Measurements from ENCODE around the gene LPCAT3. TPM values are rescaled to one million over a fixed set of nuclear protein-coding genes. Genes with fewer than 3 reads are reported as not detected.

Gene LPCAT3
- total RNA-seq, 1 donor from 2014 or later: 21.3 TPM

DNA sequence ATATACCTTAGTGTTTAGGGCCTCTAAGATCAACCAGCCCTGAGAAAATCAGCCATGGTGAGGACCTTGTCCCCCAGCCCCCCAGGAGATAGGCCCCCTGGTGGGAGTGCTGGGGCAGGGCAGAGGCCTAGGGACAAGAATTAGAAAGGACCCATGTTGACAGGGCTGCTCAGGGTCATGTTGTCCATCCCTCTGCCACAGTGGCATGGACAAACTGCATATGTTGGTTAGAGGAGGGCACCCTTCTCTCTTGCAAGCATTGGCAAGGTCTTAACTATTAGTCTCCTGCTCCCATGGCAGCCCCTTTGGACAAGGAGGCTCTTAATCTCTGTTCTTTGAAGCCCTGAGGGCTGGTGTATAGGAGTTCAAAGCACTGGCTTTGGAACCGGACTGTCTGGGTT lies 67.9 kb downstream of the LPCAT3 start:
- intact Hi-C loops (cut with micrococcal nuclease): loop anchor here (10.0 kb wide), 2 partner anchors 316 to 526 kb away; partner anchors contain the start of gene LPAR5
- H3K4me1 Mint-ChIP-seq: peaks cover 85% of the 10 kb centered on the region
- DNase-seq (no peak), ATAC-seq (ENCODE audit: low read depth) (no peak)
- H3K4me3 Mint-ChIP-seq: peak overlapping the region; percentile 99
- ChIA-PET POLR2A (interaction anchor here (17.0 to 24.6 kb wide), 2 partner anchors 8 kb away, joined by 1516 read pairs; partner anchors contain the start of genes C12orf57, PTPN6 and RNU7-1), CTCF (interaction anchor here (1.7 to 14.9 kb wide), 2 partner anchors 10 to 81 kb away, joined by 4 to 571 read pairs; no protein-coding TSS in a partner anchor)
- H3K27me3 Mint-ChIP-seq: no peaks in the 10 kb centered on the region
- no peaks in the 10 kb centered on the region for H3K9me3 Mint-ChIP-seq
- peaks cover 38% of the 10 kb centered on the region for H3K36me3 Mint-ChIP-seq (ENCODE audit: low read depth)
- TF ChIP-seq, protein P1, sequence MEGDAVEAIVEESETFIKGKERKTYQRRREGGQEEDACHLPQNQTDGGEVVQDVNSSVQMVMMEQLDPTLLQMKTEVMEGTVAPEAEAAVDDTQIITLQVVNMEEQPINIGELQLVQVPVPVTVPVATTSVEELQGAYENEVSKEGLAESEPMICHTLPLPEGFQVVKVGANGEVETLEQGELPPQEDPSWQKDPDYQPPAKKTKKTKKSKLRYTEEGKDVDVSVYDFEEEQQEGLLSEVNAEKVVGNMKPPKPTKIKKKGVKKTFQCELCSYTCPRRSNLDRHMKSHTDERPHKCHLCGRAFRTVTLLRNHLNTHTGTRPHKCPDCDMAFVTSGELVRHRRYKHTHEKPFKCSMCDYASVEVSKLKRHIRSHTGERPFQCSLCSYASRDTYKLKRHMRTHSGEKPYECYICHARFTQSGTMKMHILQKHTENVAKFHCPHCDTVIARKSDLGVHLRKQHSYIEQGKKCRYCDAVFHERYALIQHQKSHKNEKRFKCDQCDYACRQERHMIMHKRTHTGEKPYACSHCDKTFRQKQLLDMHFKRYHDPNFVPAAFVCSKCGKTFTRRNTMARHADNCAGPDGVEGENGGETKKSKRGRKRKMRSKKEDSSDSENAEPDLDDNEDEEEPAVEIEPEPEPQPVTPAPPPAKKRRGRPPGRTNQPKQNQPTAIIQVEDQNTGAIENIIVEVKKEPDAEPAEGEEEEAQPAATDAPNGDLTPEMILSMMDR (IDR thresholded peaks at IDR 0.05): no peak
- peak overlapping the region; percentile 96 for H3K27ac Mint-ChIP-seq

DNA sequence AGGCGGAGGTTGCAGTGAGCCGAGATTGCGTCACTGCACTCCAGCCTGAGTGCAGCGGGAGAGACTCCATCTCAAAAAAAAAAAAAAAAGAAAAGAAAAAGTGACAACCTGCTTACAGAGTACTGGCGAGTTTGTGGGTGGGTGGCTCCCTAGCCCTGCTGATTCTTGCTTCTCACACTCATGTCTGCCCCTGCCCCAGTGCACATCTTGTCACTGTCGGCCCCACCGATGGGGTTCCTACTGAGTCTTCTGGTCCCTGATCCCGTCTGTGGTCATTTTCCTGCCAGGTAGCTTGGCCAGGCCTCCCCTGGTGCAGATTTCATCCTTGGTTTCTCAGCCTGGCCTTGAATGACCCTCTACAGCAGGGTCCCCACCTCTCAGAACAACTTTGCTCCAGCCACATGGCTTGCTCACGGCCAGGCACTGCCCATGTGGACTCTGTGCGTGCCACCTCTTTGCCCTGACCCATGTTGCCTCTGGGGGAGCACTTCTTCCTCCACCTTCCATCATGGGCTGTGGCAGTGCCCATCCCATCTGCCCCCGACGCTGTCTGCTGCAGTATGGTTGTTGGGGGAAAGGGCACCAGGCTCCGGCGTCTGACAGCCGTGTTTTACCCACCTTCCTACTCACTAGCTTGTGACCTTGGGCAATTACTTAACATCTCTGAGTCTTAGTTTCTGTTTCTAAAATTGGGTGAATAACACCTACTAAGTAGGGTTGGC lies 69.2 kb downstream of the LPCAT3 start:
- Mint-ChIP-seq H3K4me1 (peaks cover 85% of the 10 kb centered on the region), H3K9me3 (no peaks in the 10 kb centered on the region), H3K4me3 (peak overlapping the region; percentile 60), H3K27ac (peak overlapping the region; percentile 96), H3K36me3 (ENCODE audit: low read depth) (peaks cover 25% of the 10 kb centered on the region), H3K27me3 (no peaks in the 10 kb centered on the region)
- no peak for DNase-seq
- CTCF ChIA-PET: interaction anchor here (0.6 to 14.9 kb wide), 4 partner anchors 12 to 334 kb away, joined by 3 to 571 read pairs (median 7); partner anchors contain the start of gene SPSB2
- peak; percentile 0 for ATAC-seq (ENCODE audit: low read depth)
- intact Hi-C loops (cut with micrococcal nuclease): no loop called here
- POLR2A ChIA-PET: interaction anchor here (0.7 to 24.6 kb wide), 6 partner anchors 10 to 97 kb away, joined by 3 to 1516 read pairs (median 3); partner anchors contain the start of genes PTPN6 and USP5
- TF ChIP-seq, protein P1 (IDR thresholded peaks at IDR 0.05): no peak

DNA sequence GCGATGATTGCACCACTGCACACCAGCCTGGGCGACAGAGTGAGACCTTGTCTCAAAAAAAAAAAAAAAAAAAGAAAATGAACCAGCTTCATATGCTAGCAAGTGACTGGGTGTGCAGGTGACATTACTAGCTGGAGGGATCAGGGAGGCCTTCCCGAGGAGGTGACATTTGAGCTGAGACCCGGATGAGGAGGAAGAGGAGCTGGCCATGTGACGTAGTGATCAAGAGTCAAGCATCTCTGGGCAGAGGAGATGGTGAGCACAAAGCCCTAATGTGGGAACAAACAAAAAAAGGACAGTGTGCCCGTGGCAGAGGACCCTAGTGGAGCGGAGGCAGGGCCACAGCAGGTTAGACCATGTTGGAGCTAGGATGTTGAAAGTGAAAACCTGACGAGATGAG lies 70.7 kb downstream of the LPCAT3 start:
- CTCF ChIA-PET: interaction anchor here (0.8 to 14.9 kb wide), 4 partner anchors 13 to 166 kb away, joined by 3 to 571 read pairs (median 8); partner anchors contain the start of gene SPSB2
- peaks cover 17% of the 10 kb centered on the region for H3K36me3 Mint-ChIP-seq (ENCODE audit: low read depth)

DNA sequence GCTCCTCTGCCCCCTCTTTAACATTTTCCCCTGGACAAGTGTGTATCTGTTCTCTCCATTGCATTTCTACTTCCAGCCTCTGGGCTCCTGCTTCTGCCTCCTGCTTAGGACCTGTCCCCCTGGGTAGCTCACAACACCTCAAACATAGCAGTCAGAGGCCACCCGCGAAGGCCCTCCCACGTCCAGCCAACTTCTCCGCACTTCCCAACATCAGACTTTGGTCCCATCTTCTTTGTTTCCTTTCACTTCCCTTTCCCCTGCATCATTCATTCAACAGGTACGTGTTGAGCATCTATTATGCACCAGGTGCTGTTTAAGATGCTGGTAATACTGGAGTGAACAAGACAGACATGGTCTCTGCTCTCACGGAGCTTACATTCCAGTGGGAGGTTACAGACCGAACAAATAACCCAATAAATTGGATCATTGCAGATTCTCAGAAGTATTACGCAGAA lies 71.3 kb downstream of the LPCAT3 start:
- H3K27ac Mint-ChIP-seq: peak overlapping the region; percentile 96
- CTCF ChIA-PET: interaction anchor here (0.6 to 14.9 kb wide), 8 partner anchors 14 to 165 kb away, joined by 3 to 571 read pairs (median 3); partner anchors contain the start of gene SPSB2
- no peaks in the 10 kb centered on the region for H3K9me3 Mint-ChIP-seq
- peaks cover 11% of the 10 kb centered on the region for H3K36me3 Mint-ChIP-seq (ENCODE audit: low read depth)
- intact Hi-C loops (cut with micrococcal nuclease): loop anchor here (1.0 kb wide), 1 partner anchor 7 kb away; no protein-coding TSS in a partner anchor
- POLR2A ChIA-PET: interaction anchor here (0.5 to 24.6 kb wide), 9 partner anchors 9 to 406 kb away, joined by 3 to 1516 read pairs (median 8); partner anchors contain the start of genes C1RL, EMG1, LPCAT3 and PEX5
- ATAC-seq (ENCODE audit: low read depth) (no peak), DNase-seq (no peak)
- TF ChIP-seq, protein P1 (IDR thresholded peaks at IDR 0.05): no peak
- no peaks in the 10 kb centered on the region for H3K27me3 Mint-ChIP-seq
- H3K4me3 Mint-ChIP-seq: peak overlapping the region; percentile 70
- H3K4me1 Mint-ChIP-seq: peaks cover 88% of the 10 kb centered on the region

More for the DNA sequence above, 70.7 kb downstream of the LPCAT3 start:
- peaks cover 83% of the 10 kb centered on the region for H3K4me1 Mint-ChIP-seq
- intact Hi-C loops (cut with micrococcal nuclease): no loop called here
- no peaks in the 10 kb centered on the region for H3K9me3 Mint-ChIP-seq
- H3K4me3 Mint-ChIP-seq: peak overlapping the region; percentile 44
- POLR2A ChIA-PET: interaction anchor here (1.0 to 24.6 kb wide), 5 partner anchors 10 to 71 kb away, joined by 4 to 1516 read pairs (median 12); partner anchors contain the start of genes EMG1, LPCAT3, PHB2 and PTPN6
- peak overlapping the region; percentile 96 for H3K27ac Mint-ChIP-seq
- TF ChIP-seq, protein P1 (IDR thresholded peaks at IDR 0.05): no peak
- no peak for DNase-seq
- no peaks in the 10 kb centered on the region for H3K27me3 Mint-ChIP-seq
- no peak for ATAC-seq (ENCODE audit: low read depth)
